ENCODE results near the gene BIRC2.

DNA sequence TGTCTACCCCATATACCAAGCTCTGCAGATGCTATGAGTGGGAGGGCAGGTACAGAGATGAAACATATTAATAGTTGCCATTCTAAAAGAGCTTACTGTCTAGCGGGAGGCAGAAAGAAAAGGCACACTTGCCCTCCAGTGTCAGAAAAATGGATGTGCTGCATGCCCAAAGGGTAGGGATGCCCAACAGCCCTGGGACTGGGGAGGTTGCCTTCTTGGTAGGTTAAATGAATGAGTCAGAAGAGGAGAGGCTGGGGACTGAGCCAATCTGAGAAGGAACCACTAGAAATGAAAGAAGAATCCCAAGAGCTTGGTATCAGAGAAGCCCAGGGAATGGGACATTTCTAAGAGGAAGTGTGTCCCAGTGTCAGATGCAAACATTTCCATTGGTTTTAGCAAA lies 28.5 kb upstream of the BIRC2 start:
- TF ChIP-seq, protein P1, sequence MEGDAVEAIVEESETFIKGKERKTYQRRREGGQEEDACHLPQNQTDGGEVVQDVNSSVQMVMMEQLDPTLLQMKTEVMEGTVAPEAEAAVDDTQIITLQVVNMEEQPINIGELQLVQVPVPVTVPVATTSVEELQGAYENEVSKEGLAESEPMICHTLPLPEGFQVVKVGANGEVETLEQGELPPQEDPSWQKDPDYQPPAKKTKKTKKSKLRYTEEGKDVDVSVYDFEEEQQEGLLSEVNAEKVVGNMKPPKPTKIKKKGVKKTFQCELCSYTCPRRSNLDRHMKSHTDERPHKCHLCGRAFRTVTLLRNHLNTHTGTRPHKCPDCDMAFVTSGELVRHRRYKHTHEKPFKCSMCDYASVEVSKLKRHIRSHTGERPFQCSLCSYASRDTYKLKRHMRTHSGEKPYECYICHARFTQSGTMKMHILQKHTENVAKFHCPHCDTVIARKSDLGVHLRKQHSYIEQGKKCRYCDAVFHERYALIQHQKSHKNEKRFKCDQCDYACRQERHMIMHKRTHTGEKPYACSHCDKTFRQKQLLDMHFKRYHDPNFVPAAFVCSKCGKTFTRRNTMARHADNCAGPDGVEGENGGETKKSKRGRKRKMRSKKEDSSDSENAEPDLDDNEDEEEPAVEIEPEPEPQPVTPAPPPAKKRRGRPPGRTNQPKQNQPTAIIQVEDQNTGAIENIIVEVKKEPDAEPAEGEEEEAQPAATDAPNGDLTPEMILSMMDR (IDR thresholded peaks at IDR 0.05): no peak
- TF ChIP-seq POLR2AphosphoS5 (IDR thresholded peaks at IDR 0.05): peak in 2 of 3 donors; percentile 11 to 29
- TF ChIP-seq POLR2A (IDR thresholded peaks at IDR 0.05): no peak
- no peak for TF ChIP-seq EP300 (IDR thresholded peaks at IDR 0.05)

Data from stomach (tissue), 4 donors.